ENCODE data around the gene FA2H.

DNA sequence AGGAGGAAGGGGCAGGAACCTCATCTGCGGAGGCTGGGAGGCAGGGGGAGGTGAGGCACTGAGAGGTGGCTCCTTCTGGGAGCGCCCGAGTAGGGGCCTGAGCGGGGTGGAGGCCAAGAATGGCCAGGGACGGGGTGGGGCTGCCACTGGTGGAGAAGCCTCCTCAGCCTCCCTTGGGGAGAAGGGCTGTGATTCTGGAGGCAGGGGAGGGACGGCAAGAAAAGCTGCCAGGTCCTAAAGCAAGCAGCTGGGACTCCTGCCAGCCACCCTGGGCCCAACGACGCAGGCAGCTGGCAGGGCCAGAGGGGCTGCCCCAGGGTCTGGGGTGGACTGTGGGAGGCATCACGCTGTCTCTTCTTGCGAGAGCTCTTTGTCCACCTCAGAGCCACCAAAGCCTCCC lies 61.3 kb downstream of the FA2H start:
- TF ChIP-seq, protein P1, sequence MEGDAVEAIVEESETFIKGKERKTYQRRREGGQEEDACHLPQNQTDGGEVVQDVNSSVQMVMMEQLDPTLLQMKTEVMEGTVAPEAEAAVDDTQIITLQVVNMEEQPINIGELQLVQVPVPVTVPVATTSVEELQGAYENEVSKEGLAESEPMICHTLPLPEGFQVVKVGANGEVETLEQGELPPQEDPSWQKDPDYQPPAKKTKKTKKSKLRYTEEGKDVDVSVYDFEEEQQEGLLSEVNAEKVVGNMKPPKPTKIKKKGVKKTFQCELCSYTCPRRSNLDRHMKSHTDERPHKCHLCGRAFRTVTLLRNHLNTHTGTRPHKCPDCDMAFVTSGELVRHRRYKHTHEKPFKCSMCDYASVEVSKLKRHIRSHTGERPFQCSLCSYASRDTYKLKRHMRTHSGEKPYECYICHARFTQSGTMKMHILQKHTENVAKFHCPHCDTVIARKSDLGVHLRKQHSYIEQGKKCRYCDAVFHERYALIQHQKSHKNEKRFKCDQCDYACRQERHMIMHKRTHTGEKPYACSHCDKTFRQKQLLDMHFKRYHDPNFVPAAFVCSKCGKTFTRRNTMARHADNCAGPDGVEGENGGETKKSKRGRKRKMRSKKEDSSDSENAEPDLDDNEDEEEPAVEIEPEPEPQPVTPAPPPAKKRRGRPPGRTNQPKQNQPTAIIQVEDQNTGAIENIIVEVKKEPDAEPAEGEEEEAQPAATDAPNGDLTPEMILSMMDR (IDR thresholded peaks at IDR 0.05; ENCODE audit: low read depth, low read length): no peak
- no peak for TF ChIP-seq EZH2phosphoT487 (IDR thresholded peaks at IDR 0.05; ENCODE audit: low read depth)
